KG1 (cell line): ENCODE data around the gene CRACDL.
"Not testable (repeated sequence)": the region's sequence is repeated elsewhere in the genome, so short reads cannot be mapped to it uniquely, and the experiment has no call there.

ENCODE experiments used
- DNase-seq: peaks from one replicate; lab custom pipeline; 2025; lab: John Stamatoyannopoulos, UW

CRACDL gene

DNA sequence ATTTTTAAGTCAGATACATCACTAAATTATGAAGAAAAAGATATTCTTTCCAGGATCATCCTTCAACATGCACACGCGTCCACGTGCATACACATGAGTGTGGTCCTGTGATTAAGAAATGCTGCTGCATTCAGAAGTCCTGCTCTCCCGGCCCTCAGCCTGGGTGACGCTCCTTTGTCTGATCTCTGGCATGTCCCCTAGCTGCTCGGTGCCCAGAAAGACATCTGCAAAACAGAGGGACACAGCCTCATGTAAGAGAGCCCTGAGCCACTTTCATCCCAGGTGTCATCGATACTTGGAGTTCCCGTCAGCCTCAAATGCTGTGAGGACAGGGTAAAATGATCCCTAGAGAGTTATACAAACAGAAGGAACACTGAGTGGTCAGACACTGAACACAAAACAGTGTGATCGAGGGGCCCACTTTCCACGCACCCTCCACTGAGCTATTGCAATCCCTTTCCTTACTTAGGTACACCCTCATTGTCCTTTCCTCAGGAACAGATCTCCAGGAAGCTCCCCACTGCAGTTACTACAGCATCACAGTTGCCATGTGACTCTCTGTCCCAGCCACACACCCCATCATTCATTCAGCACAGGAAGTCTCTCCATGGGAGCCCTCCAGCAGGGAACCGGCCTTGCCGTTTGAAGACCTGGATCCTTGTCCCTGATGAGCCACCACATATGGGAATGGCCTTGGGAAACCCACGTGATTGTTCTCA lies 32.1 kb downstream of the CRACDL start:
- no peak for DNase-seq

DNA sequence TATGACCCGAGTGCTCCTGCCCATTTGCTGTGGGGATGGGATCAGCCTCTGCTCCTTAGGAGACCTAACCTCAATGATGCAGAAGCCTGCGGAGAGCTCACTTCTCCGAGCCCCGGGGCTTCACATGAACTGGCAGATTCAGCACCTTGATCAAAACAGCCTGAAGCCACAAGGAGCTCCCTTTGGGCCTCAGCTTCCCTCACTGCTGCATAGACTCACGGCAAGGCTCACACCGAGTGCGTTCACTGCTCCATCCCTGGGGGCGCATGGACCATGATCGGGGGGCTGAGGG lies 33.0 kb downstream of the CRACDL start:
- DNase-seq: no peak

DNA sequence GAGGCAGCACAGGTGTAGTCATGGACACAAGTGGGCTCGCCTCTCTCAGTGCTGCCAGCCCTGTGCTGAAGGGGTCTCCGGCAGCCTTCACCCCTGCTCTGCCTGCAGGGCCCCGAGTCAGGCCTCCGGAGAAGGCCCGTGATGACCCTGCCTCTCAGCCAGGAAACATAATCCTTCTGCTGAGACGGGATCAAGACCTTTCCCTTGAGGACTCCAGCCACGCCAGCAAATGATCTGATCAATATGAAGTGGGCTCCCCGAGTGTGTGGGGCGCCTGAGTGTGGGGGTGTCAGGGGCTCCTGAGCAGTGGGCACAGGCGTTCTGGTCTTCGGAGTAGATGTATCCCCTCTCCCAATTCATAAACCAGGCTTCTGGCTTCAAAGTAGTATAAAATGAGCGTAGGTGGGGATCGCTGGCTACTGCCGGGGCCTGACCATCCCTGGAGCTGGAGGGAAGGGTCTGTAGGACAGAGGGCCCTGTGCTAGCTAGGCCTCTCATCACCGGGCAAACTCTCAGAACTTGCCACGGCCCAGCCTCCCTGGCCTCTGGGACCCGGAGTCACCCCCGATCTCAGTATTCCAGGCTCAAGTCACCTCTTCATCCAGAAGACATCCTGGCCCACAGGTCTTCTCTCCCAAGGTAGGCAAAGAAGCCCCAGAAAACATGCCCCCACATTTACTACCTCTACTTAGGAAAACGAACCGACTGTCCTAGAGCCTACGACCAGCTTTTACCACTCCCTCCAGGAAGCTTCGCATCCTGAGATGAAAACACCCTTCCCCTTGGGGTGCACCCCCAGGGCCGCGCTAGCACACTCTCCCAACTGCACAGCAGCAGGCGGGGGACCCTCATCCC lies 33.6 kb downstream of the CRACDL start:
- DNase-seq: no peak

DNA sequence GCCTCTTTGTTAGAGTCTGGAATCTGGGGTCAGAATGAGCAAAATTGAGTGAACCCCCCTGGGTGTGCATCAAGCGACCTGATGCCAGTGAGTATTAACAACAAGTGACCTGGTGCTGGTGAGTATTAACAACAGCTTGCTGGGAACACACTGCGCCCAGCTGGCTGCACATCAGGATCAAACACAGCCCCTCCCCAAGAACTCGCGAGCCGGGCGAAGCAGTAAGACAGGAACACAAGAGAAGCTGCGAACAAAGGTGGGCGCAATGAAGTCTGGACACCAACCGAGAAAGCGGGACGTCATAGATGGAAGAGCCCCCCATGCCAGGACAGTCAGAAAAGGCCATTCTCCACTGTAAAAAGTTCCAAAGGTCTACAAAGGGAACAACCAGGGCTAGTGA lies 34.3 kb downstream of the CRACDL start:
- no peak for DNase-seq

DNA sequence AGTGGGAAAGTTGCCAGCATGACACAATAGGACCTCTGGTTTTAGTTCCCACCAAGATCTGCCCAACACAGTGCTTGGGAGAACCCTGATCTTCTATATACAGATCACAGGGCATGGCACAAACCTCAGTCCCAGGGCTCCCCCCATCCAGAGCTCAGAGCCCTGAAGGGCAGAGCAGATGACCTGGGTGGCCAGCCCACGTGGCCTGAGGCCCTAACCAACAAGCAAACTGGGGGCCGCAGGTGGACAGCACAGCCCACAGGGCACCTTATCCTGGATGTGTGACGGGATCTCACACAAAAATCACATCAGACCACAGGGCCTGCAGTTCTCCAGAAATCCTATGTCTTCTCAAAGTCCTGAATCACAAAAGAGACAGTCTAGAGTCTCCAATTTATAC lies 34.7 kb downstream of the CRACDL start:
- DNase-seq: no peak

DNA sequence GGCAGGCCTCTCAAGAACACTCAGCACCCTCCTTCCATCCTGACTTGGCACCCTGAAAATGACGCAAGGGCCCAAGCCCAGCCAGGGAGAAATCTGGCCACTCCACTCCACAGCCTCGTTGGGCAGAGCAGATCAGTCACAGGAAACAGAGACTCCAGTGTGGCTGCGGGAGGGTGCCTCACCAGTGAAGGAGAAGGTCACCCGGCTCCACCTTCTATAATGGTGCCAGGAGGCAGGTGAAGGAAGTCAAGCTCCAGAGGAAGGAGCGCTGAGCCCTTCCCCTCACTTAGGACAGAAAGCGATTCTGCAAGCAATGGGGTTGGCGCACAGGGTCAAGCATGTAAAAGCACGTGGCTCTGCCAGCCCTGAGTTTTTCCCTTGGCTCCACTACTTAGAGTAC lies 35.3 kb downstream of the CRACDL start:
- DNase-seq: no peak

DNA sequence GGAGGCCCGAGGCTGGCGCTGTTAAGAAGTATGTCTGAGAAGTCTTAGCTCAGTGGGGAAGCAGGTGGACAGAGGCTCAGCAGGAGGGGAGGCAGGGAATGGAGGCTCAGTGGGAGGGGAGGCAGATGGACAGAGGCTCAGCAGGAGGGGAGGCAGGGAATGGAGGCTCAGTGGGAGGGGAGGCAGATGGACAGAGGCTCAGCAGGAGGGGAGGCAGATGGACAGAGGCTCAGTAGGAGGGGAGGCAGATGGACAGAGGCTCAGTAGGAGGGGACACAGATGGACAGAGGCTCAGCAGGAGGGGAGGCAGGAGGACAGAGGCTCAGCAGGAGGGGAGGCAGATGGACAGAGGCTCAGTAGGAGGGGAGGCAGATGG lies 36.3 kb downstream of the CRACDL start:
- DNase-seq: not testable (repeated sequence)

DNA sequence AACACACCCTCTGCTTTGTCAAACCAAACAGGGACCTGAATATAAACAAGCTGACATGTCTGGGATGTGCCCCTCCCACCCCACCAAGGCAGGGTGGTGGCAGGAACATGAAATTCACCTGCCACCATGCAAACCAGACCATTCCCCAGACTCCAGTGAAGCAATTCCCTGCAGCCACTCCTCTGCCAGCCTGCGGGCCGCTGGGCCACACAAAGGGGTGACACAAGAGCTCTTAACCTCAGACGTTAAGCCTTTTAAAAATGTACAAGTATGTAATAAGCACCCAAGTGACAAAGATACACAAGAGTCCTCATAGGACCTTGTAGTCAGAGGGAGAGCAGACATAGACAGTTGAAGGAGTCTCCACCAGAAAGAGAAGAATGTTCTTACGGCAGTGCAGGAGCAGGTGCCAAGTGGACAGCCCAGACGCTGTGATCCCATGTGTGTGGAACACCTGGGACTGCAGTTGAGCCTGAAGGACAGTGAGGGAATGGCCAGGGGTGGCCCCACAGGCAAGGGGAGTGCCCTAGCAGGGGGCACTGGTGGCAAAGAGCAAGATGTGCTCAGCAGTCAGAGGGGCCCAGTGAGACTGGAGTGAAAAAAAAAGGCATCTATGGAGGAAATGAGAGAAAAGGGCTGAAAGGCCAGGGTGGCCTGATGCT lies 36.9 kb downstream of the CRACDL start:
- no peak for DNase-seq

DNA sequence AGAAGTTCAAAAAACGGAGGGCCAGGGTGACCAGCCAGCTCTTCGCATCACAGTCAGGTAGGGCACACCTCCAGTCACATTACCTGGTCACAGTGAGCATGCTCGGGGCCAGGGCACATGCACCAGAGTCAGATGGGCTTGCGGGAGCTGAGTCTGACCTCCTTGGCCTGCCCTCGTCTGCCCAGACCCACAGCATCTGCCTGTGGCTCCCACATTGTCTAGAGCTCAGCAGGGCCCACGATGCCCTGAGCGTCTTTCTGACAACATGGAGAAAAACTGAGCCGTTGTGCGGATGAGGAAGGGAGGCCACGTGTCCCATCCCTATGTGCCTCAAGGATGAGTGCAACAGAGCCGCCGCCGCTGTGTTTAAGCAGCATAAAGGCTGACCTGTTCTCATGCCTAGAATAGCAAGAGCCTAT lies 37.6 kb downstream of the CRACDL start:
- no peak for DNase-seq

DNA sequence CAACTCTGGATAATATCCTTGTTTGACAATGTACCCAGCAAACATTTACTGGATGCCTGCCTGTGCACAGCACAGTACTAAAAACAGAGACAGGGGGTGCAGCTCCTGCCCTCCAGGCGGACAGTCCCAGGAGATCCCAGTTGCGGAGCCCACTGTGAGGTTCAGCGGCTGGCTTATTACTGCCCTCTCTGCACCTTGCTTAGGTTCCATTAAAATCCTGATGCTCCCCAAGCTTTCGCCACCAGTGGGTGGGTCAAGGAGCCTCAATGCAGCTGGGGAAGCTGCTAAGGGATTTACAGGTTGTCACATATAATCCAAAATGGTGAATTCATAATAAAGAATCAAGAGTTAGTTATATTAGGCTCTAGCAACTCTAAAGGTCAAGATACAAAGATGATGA lies 38.3 kb downstream of the CRACDL start:
- DNase-seq: no peak

DNA sequence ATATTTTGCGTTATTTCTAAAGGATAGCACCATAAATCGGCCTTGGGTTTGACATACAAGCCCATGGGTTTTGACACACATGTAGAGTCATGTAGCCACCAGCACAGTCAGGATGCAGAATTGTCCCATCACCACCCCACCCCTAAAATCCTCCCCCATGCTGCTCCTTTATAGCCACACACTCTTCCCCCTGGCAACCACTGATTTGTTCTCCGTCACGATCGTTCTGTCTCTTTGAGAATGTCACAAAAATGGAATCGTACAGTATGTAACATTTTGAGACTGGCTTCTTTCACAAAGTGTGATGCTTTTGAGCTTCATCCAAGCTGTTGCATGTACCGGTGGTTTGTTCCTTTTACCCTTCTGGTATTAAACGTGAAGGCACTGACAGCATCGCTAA lies 39.1 kb downstream of the CRACDL start:
- no peak for DNase-seq

DNA sequence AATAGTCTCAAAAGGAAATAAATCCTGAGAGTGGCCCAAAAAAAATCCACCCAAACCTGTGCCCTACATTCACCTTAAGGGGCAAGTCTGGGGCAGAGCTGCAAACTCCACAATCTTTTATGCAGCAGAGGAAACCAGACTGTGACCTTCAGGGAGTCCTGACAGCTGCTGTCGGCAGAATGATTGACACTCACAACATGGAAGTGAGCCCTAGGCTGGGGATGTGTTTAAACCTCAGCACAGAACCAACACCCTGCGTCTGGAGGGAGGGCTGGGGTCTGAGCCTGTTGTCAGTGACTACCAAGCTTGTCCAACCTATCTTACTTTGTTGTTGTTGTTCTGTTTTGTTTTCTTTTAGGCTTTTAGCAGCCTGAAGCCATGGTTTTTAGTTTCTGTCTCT lies 39.6 kb downstream of the CRACDL start:
- no peak for DNase-seq

DNA sequence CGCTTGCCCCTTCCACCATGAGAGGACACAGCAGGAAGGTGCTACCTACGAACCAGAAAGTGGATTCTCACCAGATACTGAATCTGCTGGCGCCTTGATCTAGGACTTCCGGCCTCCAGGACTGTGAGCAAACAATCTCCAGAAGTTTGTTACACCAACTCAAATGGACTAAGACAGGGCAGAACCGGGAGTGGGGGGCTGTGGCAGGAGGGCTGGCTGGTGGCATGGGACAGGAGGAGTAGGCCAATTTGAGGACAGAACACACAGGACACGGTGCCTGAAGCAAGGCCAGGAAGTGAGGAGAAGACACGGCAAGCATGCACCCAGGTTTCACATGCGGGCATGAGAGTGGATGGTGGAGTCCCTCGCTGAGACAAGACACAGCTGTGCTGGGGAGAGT lies 40.1 kb downstream of the CRACDL start:
- DNase-seq: no peak

DNA sequence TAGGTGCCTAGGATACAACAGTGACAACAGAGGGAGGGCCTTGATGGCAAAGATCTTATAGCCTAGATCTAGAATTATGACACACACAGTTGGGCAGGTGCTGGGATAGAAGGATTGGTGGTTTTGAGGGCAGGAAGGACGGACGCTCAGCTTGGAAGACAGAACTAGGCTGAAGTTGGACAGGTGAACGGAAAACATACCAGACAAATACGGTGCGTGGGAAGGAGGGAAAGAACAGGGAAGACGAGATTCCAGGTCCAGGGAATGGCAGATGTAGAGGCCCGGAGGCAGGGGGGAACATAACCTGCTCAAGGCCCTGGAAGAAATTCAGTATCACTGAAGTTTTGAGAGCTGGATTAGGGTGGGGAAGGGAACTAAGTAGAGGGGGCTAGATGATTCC lies 40.8 kb downstream of the CRACDL start:
- no peak for DNase-seq

DNA sequence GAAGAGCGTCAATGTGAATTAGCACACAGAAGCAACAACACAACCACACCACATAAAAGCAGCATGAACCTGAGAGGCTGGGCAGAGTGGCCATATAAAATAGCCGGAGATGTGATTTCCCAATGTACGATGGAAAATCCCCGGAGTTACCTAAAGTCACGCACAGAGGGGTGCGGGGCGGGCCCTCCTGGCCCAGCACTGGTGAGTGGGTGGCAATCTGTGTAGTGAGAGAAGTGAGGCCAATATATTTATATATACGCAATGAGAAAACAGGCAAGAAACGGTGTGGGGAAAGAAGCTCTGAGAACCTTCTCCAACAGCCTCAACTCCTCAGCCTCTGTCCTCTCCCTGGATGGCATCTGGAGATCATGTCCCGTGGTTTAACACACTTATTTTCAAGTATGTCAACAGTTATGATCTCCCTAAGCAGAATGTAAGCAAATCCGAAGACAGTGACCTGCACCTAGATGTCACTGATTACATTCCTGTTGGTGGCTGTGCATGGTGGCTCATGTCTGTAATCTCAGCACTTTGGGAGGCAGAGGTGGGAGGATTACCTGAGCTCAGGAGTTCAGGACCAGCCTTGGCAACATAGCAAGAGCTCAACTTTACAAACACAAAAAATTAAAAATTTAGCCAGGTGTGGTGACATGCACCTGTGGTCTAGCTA lies 41.6 kb downstream of the CRACDL start:
- DNase-seq: no peak

DNA sequence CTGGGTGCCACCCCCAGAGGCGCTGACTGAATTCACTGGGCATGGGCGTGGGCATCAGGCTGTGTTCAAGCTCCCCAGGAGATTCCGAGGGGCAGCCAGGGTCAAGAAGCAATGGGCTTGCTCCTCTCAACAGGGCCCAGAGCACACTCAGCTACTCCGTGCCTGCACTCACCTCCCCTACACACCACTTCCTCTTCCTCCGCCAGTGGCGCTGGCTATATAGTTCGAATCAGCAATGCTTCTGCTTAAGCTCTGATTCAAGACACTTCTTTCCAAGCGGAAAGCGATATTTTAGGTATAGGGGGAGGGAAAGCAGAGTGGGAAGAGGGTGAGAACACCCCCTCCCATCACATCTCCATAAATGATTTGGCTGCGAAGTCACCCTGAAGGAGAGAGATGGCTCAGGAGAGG lies 42.1 kb downstream of the CRACDL start:
- DNase-seq: no peak

DNA sequence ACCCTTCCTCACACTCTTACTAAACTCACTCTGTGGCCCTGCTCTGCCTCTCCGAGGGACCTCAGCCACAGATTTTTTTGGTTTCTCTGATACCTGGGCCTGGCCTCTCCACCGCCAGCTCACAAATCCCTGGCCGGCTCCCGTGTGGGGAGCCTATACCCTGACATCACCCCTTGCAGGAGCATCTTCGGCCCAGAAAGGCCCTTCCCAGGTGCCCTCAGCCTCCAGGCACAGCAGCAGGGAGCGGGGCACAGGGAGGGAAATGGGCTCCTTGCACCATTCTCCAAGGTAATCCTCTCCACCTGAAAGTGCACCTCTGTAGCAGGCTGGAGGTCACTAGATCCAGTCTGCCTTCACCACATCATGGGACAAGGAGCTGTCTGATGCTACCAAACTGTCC lies 43.2 kb downstream of the CRACDL start:
- DNase-seq: no peak

DNA sequence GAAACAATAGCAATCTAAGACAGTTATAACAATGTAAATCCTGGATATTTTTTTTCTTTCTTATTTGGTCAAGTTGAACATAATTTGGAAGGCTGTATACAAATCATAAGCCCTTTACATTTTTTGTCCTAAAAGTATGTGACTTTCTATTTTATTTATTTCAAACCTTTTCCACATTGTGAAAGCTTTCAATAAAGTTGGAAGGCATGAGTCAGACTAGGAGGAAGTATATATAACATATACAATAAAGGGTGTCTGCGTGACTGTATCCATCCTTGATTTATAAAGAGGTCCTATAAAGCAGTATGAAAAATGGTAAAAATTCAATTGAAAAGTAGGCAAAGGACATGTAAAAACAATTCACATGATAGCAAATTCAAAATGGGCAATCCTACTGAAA lies 44.4 kb downstream of the CRACDL start:
- DNase-seq: no peak

DNA sequence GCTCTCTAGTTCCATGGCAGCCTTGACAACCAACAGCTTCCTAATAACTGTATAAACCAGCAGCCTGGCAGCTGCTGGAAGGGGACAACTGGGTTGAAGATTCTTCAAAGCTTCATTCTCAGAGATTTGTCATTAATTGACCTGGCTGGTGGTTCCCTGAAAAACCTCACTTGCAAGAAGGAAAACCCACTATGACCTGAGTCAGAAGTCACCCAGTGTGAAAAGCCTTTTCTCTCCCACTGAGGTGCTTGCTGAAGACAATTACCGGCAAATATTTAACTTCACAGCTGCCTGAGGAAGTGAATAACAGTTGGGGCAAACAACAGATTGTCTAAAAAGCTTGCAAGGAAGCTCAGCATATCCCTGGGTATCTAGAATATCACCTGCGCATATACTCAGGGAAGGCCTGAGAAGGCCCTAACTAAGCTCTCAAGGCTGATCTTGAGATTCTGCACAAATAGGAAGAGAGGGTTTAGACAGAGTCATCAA lies 49.9 kb downstream of the CRACDL start:
- no peak for DNase-seq

DNA sequence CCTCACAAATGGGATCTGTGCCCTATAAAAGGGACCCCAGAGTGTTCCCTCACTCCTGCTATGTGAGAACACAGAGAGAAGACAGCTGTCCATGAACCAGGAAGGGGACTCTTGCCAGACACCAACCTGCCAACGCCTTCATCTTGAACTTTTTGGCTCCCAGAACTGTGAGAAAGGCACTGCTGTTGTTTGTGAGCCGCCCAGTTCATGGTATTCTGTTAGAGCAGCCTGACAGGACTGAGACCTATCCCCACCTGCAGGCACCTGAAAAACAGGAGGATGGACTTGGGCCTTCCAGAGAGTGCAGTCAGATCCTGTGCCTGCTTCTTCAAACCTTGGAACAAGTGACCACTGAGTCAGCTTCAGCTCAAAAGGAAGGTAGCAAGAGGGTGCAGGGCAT lies 51.4 kb downstream of the CRACDL start:
- DNase-seq: no peak

DNA sequence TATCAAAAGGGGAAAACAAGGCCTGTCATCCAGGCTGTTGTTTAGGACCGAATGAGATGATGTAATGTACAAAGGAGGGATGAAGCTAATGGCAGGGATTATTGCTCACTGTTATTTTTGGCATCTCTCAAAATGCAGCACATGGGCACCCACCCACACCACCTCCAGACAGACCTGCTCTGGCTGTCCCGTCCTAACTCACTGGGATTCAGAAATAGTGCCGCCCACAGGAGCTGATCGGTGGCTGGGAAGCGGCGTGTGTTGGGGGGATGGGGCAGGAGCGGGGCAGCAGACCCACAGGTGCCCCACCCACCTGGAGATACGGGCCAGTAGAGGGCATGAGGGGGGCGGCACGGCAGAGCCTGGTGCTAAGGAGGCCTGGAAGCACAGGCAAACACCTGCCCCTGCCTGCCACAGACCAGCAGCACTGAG lies 52.2 kb downstream of the CRACDL start:
- DNase-seq: no peak

DNA sequence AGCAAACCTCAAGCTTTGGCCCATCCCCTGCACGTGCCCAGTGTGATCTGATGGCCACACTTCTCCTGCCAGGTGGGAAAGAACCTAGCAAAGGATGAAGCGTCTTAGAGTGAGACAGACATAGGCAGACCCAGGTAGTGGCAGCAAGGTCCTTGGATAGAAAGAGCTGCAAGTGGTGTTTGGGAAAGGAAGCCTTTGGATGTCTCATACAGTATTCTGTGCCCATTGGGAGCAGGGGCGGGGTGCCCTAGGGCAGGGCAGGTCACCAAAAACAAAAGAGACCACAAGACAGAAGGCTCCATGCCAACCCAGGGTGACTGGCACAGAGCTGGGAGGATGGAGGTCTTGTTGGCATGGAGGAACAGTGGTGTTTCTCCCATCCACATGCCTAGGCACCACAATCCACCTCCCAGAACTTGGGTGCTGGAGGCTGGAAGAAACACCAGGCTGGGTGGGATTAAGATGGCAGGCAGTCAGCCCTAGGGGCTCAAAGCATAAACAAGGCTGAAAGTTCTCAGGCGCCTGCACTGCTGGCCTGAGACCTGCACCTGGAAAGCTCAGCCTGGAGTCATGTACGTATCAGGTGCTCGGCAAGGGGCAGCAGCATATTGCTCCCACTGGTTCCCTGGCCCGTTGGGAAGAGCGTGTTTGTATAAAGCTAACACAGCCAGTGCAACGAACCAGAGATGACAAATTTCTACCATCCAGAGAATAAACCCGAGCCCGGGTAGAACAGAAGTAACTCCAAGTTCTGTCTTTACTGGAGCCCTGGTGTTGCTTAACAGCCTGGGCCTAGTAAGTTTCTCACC lies 52.9 kb downstream of the CRACDL start:
- DNase-seq: no peak
